Endothelial cell of umbilical vein (primary cell): Measurements from ENCODE around the gene EFHD1.

ENCODE experiments used
- POLR2A ChIP-seq: IDR thresholded peaks from 2 replicates; pipeline ENCODE4 v1.6.1; 2012; ENCODE audit warnings: low read depth, mild to moderate bottlenecking, control low read depth, low read length
- TF ChIP-seq, protein P1 (sequence below), 2 donors: IDR thresholded peaks; 1 replicate in 1 of 2; 2 replicates in 1 of 2; pipeline ENCODE4 v1.5.1; 2011; ENCODE audit warnings: low read length in 2 of 2, mild to moderate bottlenecking in 2 of 2, moderate library complexity in 2 of 2, control low read depth in 1 of 2, inconsistent platforms in 1 of 2, low read depth in 1 of 2; ENCODE audit not compliant: insufficient read depth in 1 of 2; ENCODE audit errors: extremely low read depth in 1 of 2

DNA sequence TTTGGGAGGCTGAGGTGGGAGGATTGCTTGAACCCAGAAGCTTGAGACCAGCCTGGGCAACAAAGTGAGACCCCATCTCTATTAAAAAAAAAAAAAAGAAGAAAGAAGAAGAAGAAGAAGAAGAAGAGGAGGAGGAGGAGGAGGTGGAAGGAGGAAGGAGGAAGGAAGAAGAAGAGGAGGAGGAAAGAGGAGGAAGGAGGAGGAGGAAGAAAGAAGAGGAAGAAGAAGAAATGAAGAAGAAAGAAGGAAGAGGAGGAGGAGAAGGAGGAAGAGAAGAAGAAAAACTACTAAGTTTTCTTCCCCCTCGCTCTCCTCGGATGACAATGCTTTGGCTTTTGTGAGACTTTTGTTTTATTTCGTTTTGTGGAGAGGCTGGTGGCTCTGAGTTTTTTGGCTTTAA, 30.1 kb upstream of the EFHD1 start:
- TF ChIP-seq POLR2A = no peak
- TF ChIP-seq, protein P1, sequence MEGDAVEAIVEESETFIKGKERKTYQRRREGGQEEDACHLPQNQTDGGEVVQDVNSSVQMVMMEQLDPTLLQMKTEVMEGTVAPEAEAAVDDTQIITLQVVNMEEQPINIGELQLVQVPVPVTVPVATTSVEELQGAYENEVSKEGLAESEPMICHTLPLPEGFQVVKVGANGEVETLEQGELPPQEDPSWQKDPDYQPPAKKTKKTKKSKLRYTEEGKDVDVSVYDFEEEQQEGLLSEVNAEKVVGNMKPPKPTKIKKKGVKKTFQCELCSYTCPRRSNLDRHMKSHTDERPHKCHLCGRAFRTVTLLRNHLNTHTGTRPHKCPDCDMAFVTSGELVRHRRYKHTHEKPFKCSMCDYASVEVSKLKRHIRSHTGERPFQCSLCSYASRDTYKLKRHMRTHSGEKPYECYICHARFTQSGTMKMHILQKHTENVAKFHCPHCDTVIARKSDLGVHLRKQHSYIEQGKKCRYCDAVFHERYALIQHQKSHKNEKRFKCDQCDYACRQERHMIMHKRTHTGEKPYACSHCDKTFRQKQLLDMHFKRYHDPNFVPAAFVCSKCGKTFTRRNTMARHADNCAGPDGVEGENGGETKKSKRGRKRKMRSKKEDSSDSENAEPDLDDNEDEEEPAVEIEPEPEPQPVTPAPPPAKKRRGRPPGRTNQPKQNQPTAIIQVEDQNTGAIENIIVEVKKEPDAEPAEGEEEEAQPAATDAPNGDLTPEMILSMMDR (IDR thresholded peaks at IDR 0.05; ENCODE audit: extremely low read depth in 1 of 2, insufficient read depth in 1 of 2, low read depth in 1 of 2, low read length in 2 of 2) = no peak
